Kidney (tissue), 14 donors: ENCODE measurements around the gene LCA5. TPM values are rescaled to one million over a fixed set of nuclear protein-coding genes. Genes with fewer than 3 reads are reported as not detected.

Experiments
- DNase-seq, 5 donors: peaks; one replicate each; pipeline ENCODE4 v3.0.0-alpha.2; 2013 to 2020
- FAIRE-seq: peaks from 2 replicates; lab custom pipeline; 2012; peaks lifted over from hg19 to GRCh38; lab: Jason Lieb, UNC
- H3K27ac ChIP-seq, 2 donors: one replicate each; pipeline ENCODE4 v1.7.0; 2013; ENCODE audit warnings: low read depth in 2 of 2, low read length in 2 of 2, inconsistent platforms in 1 of 2
- H3K27me3 ChIP-seq: one replicate; pipeline ENCODE4 v1.7.1; 2013; ENCODE audit warnings: low read length, inconsistent platforms; ENCODE audit not compliant: control insufficient read depth, insufficient read depth
- H3K36me3 ChIP-seq, 3 donors: one replicate each; pipeline versions ENCODE4 v1.7.0 to v1.7.1; 2013; ENCODE audit warnings: low read length in 3 of 3, control low read depth in 1 of 3, inconsistent platforms in 1 of 3; ENCODE audit not compliant: insufficient read depth in 3 of 3, control insufficient read depth in 2 of 3
- H3K4me1 ChIP-seq, 3 donors: one replicate each; pipeline versions ENCODE4 v1.7.0 to v1.7.1; 2013; ENCODE audit warnings: low read length in 3 of 3, inconsistent platforms in 1 of 3, low read depth in 1 of 3; ENCODE audit not compliant: control insufficient read depth in 2 of 3, insufficient read depth in 2 of 3
- H3K4me3 ChIP-seq, 3 donors: one replicate each; pipeline versions ENCODE4 v1.7.0 to v1.8.1; 2013; ENCODE audit warnings: low read length in 3 of 3, control low read depth in 1 of 3, inconsistent platforms in 1 of 3
- H3K9ac ChIP-seq, 3 donors: one replicate each; pipeline versions ENCODE4 v1.7.0 to v1.7.1; 2013; ENCODE audit warnings: low read length in 3 of 3, control low read depth in 1 of 3, inconsistent platforms in 1 of 3
- H3K9me3 ChIP-seq, 3 donors: one replicate each; pipeline versions ENCODE4 v1.7.0 to v1.7.1; 2013; ENCODE audit warnings: low read length in 3 of 3, control low read depth in 1 of 3, inconsistent platforms in 1 of 3; ENCODE audit not compliant: control insufficient read depth in 2 of 3, insufficient read depth in 1 of 3
- CTCF ChIP-seq: IDR thresholded peaks from 3 replicates; pipeline ENCODE4 v1.5.1; 2012; ENCODE audit warnings: mild to moderate bottlenecking, moderate library complexity, borderline replicate concordance; ENCODE audit not compliant: insufficient read depth; ENCODE audit errors: extremely low read depth
- intact Hi-C: fragments of 100-400 bp; cut with DNase I; formaldehyde crosslinking; loops from one replicate; pipeline ENCODE4 v1.11.1; 2022
- polyA plus RNA-seq: library from polyadenylated mRNA; stranded (reverse); fragments of 350-450 nt; fragmentation: Illumina TruSeq; extraction: RNeasy Lipid Tissue Mini Kit (QIAGEN cat#74804); gene quantifications from one replicate; pipeline ENCODE4 v1.2.3, GENCODE V29; 2014; ENCODE audit warnings: low read depth, low replicate concordance; ENCODE audit not compliant: insufficient read depth
- total RNA-seq: library from RNA; stranded (reverse); fragmentation: NEBNext Ultra II Directional; extraction: Animal tissue kit (Norgen Biotek cat#: 25700); gene quantifications from one replicate; pipeline ENCODE4 v1.2.1, GENCODE V29; 2021
- donor health status: control.
- donor health status: control.
- donor health status: control.
- donor health status: control.
- donor health status: control.
- donor health status: DM: yes; HTN: yes; CAD: no.
- donor health status: Normal renal cell carcinoma (clear cell type).

LCA5 gene
- total and polyA plus RNA-seq, 2 donors from 2014 or later: 2.0 to 4.8 TPM

- intact Hi-C loops: no loop called here
- no peak overlapping the region for H3K9ac ChIP-seq
- H3K4me3 ChIP-seq: no peak overlapping the region
- no peak for FAIRE-seq
- no peak overlapping the region for H3K27ac ChIP-seq
- no peaks in the 10 kb centered on the region for H3K9me3 ChIP-seq
- no peak for DNase-seq
- no peak for TF ChIP-seq CTCF
- peaks cover 6 to 23% (median 8%) of the 10 kb centered on the region in 3 donors for H3K4me1 ChIP-seq
- H3K27me3 ChIP-seq: no peaks in the 10 kb centered on the region
- no peaks in the 10 kb centered on the region for H3K36me3 ChIP-seq
These were observed 11.1 kb upstream of the LCA5 start for GRCh38 chr6:79548304-79548703.

- no peaks in the 10 kb centered on the region for H3K9me3 ChIP-seq
- H3K27me3 ChIP-seq: no peaks in the 10 kb centered on the region
- H3K27ac ChIP-seq: peak overlapping the region; percentile 20 to 30
- H3K4me1 ChIP-seq: peaks cover 6 to 19% (median 8%) of the 10 kb centered on the region in 3 donors
- TF ChIP-seq CTCF: no peak
- H3K9ac ChIP-seq: no peak overlapping the region
- peak in 1 of 5 donors; percentile 27 for DNase-seq
- FAIRE-seq: no peak
- no peaks in the 10 kb centered on the region for H3K36me3 ChIP-seq
- no peak overlapping the region for H3K4me3 ChIP-seq
- intact Hi-C loops: no loop called here
These were observed 9.0 kb upstream of the LCA5 start for GRCh38 chr6:79546186-79546585.

- TF ChIP-seq CTCF: peak; percentile 35
- intact Hi-C loops: no loop called here
- peak; percentile 91 for FAIRE-seq
These were observed 7.8 kb upstream of the LCA5 start for GRCh38 chr6:79544939-79545450.

More at GRCh38 chr6:79544939-79545450, 7.8 kb upstream of the LCA5 start:
- peaks cover 6 to 19% (median 8%) of the 10 kb centered on the region in 3 donors for H3K4me1 ChIP-seq
- H3K9me3 ChIP-seq: no peaks in the 10 kb centered on the region
- peak overlapping the region; percentile 26 to 74 for H3K27ac ChIP-seq
- peak; percentile 78 to 94 (median 83) for DNase-seq
- peak overlapping the region; percentile 25 to 48 (median 31) for H3K9ac ChIP-seq
- H3K4me3 ChIP-seq: peak overlapping the region; percentile 45 to 57 (median 50)
- H3K36me3 ChIP-seq: no peaks in the 10 kb centered on the region
- no peaks in the 10 kb centered on the region for H3K27me3 ChIP-seq
